ENCODE data around the gene RACGAP1. TPM values are rescaled to one million over a fixed set of nuclear protein-coding genes. Genes with fewer than 3 reads are reported as not detected.

The RACGAP1 gene
- total and polyA plus RNA-seq, 12 donors = 1.0 to 17.8 (median 3.9) TPM

DNA sequence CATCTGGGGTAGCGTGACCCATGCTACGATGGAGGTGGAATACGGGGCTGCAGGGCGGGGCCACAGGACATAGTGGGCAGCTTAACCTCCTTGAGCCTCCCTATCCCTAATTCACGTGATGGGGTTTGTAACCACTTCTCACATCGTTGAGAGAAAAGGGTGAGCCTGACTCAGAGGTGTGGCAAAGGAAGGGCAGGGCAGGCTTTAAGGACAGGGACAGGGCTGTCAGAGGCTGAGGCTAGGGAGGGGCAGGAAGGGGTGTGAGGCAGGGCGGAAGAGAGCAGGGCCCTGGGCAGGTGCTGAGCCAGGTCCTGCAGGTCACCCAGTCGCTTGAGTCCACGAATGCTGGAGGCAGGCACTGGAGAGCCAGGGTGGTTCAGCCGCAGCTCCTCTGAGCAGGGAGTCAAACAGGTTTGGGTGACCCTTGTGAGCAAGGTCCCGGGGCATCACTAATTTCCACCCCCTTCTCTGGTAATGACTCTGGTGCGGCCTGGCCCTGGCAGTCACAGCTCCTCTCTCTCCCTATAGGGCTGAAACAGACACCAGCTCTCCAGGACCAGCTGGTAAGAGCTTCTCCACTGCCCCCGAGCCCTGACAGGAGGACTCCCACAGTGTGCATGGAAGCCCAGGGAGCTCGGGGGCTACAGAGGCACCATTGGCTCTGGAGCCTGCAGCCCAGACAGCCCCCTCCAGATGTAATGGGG lies 82.2 kb downstream of the RACGAP1 start:
- WGBS, 2 donors = 80 to 87% methylated on average over 14 of the region's 14 CpGs
- Histone ChIP-seq H3K27ac (no peak overlapping the region), H3K9me3 (no peaks in the 10 kb centered on the region), H3K4me1 (peaks cover 0 to 22% (median 10%) of the 10 kb centered on the region in 9 donors), H3K27me3 (no peaks in the 10 kb centered on the region), H3K4me3 (no peak overlapping the region), H3K36me3 (no peaks in the 10 kb centered on the region)
- DNase-seq (no peak), ATAC-seq (no peak)
- TF ChIP-seq, protein P1, sequence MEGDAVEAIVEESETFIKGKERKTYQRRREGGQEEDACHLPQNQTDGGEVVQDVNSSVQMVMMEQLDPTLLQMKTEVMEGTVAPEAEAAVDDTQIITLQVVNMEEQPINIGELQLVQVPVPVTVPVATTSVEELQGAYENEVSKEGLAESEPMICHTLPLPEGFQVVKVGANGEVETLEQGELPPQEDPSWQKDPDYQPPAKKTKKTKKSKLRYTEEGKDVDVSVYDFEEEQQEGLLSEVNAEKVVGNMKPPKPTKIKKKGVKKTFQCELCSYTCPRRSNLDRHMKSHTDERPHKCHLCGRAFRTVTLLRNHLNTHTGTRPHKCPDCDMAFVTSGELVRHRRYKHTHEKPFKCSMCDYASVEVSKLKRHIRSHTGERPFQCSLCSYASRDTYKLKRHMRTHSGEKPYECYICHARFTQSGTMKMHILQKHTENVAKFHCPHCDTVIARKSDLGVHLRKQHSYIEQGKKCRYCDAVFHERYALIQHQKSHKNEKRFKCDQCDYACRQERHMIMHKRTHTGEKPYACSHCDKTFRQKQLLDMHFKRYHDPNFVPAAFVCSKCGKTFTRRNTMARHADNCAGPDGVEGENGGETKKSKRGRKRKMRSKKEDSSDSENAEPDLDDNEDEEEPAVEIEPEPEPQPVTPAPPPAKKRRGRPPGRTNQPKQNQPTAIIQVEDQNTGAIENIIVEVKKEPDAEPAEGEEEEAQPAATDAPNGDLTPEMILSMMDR (IDR thresholded peaks at IDR 0.05) = no peak
- intact Hi-C loops (cut with DNase I) = loop anchor here in 2 of 10 donors (5.0 to 10.0 kb wide), 2 partner anchors 76 to 252 kb away; no protein-coding TSS in a partner anchor

DNA sequence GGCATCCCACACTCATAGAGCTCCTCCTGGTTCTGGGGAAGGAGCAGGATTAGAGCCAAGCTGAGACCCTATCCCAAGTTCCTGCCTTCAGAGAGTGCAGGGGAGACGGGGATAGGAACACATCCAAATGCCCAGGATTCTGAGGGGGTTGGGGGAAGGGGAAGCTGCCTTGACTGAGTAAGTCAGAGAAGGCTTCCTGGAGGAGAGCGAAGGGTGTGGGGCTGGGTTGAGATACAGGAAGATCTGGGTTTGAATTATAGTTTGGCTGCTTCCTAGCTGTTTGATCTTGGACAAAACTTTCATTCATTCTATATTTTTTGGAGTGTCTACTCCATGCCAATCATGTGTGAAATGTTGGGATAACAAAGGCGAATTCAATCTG lies 82.8 kb downstream of the RACGAP1 start:
- no peak overlapping the region for H3K27ac ChIP-seq
- WGBS, 2 donors = 93 to 96% methylated on average over 3 of the region's 3 CpGs
- intact Hi-C loops (cut with DNase I) = loop anchor here in 2 of 10 donors (5.0 to 10.0 kb wide), 2 partner anchors 75 to 252 kb away; no protein-coding TSS in a partner anchor
- no peaks in the 10 kb centered on the region for H3K9me3 ChIP-seq
- DNase-seq = no peak
- ATAC-seq = no peak
- no peak overlapping the region for H3K4me3 ChIP-seq
- no peaks in the 10 kb centered on the region for H3K36me3 ChIP-seq
- TF ChIP-seq, protein P1 (IDR thresholded peaks at IDR 0.05) = no peak
- peaks cover 0 to 22% (median 10%) of the 10 kb centered on the region in 9 donors for H3K4me1 ChIP-seq
- no peaks in the 10 kb centered on the region for H3K27me3 ChIP-seq

DNA sequence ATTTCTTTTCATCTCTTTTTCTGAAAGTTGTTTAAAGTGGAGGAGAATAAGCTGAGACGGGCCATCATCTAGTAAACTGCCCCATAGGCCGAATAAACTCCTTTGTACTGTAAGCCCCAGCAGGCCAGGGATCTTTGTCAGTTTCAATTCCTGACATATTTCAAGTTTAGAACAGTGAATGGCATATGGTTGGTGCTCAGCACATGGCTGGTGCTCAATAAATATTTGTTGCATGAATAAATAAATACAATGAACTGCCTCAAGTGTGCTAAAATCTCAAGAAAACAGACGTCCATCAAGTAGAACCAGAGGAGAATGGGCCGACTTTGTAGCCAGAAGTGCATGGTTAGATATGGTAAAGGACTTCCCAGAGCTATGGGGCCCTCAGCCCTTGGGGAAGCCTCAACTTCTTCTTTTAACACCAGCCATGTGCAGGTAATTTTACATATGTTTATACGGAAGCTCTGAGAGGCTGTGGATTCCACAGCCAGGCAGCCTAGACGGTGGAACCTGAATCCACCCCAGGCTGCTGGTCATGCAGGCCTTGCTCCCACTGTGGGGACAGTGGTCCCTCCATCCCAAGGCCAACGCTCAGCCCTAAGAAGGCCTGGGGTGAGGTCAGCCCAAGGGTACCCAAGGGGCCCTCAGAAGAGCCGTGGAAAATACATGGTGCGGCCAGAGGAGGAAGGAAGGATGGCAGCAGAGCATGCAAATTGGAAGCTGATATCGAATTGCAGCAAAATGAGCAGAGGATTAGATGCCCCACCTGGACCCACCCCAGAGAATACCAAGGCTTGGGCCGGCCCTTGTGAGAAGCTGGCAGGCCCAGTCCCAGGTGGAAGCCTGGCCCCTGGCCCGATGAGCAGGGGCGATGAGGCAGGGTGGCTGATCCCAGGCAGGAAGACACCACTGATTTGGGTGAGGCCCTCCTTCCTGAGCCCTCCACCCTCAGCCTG lies 83.5 kb downstream of the RACGAP1 start:
- Histone ChIP-seq H3K36me3 (no peaks in the 10 kb centered on the region), H3K4me1 (peaks cover 0 to 22% (median 10%) of the 10 kb centered on the region in 9 donors), H3K27me3 (no peaks in the 10 kb centered on the region), H3K27ac (no peak overlapping the region), H3K4me3 (no peak overlapping the region), H3K9me3 (no peaks in the 10 kb centered on the region)
- 92% methylated on average over 13 of the region's 13 CpGs for WGBS, 2 donors
- no peak for ATAC-seq
- DNase-seq = no peak
- intact Hi-C loops (cut with DNase I) = loop anchor here in 2 of 10 donors (5.0 to 10.0 kb wide), 2 partner anchors 75 to 253 kb away; no protein-coding TSS in a partner anchor
- TF ChIP-seq, protein P1 (IDR thresholded peaks at IDR 0.05) = no peak

DNA sequence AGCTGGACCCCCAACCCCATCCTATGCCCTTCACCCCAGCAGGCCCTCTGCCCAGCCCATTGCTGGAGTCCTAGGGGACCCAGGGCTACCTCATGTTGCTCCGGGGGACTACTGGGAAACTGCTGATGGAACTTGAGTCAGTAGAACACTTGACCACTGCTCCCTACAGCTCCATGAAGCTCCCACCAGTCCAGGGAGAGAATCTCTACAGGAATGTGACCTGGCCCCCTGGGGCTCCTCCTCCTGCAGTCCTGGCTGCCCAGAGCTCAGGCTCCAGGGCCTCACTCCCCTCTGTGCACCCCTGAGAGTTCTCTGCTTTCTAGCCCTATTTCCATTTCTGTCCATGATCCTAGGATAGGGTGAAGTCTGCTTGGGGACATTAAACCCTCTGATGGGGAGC lies 85.6 kb downstream of the RACGAP1 start:
- no peak for ATAC-seq
- H3K27ac ChIP-seq = no peak overlapping the region
- H3K27me3 ChIP-seq = no peaks in the 10 kb centered on the region
- H3K36me3 ChIP-seq = no peaks in the 10 kb centered on the region
- WGBS, 2 donors = 90 to 92% methylated on average over 1 of the region's 1 CpG
- intact Hi-C loops (cut with DNase I) = loop anchor here in 2 of 10 donors (5.0 to 10.0 kb wide), 2 partner anchors 72 to 255 kb away; no protein-coding TSS in a partner anchor
- DNase-seq = no peak
- peaks cover 0 to 7% (median 0%) of the 10 kb centered on the region in 9 donors for H3K4me1 ChIP-seq
- H3K9me3 ChIP-seq = no peaks in the 10 kb centered on the region
- TF ChIP-seq, protein P1 (IDR thresholded peaks at IDR 0.05) = no peak
- no peak overlapping the region for H3K4me3 ChIP-seq
